GM11168 (cell line): ENCODE results near the gene OR8G1.
"Not testable (repeated sequence)": the region's sequence is repeated elsewhere in the genome, so short reads cannot be mapped to it uniquely, and the experiment has no call there.

Experiments
- in situ Hi-C: fragments of 300-500 bp; cut with MboI; formaldehyde crosslinking; loops from one replicate; pipeline ENCODE4 v1.12.0; 2022; ENCODE audit warnings: low sequenced_read_pairs; ENCODE audit not compliant: unreplicated experiment

OR8G1 gene

GRCh38 chr11:124225471-124225870 lies 15.4 kb upstream of the OR8G1 start:
- in situ Hi-C loops, result no loop called here

- in situ Hi-C loops, result no loop called here
Observed at GRCh38 chr11:124233376-124233775, 7.5 kb upstream of the OR8G1 start.

GRCh38 chr11:124238512-124238911 lies 2.4 kb upstream of the OR8G1 start:
- in situ Hi-C loops, result no loop called here

GRCh38 chr11:124249869-124250268 lies 9.0 kb downstream of the OR8G1 start:
- in situ Hi-C loops, result not testable (repeated sequence)

GRCh38 chr11:124256076-124256475 lies 15.2 kb downstream of the OR8G1 start, which contains the start of gene OR8G5:
OR8G5 (plus strand) TSS chr11:124256376; CDS start chr11:124264932, 8,556 bp downstream.
- in situ Hi-C loops, result no loop called here

GRCh38 chr11:124265041-124265440 lies 24.1 kb downstream of the OR8G1 start:
- in situ Hi-C loops, result not testable (repeated sequence)

- in situ Hi-C loops, result not testable (repeated sequence)
Observed at GRCh38 chr11:124270886-124271285, 30.0 kb downstream of the OR8G1 start.

GRCh38 chr11:124274000-124274399 lies 33.1 kb downstream of the OR8G1 start:
- in situ Hi-C loops, result no loop called here

- in situ Hi-C loops, result no loop called here
Observed at GRCh38 chr11:124276081-124276480, 35.2 kb downstream of the OR8G1 start.

GRCh38 chr11:124277207-124277606 lies 36.3 kb downstream of the OR8G1 start:
- in situ Hi-C loops, result no loop called here

- in situ Hi-C loops, result no loop called here
Observed at GRCh38 chr11:124277804-124278203, 36.9 kb downstream of the OR8G1 start.

- in situ Hi-C loops, result no loop called here
Observed at GRCh38 chr11:124278261-124278660, 37.4 kb downstream of the OR8G1 start.

- in situ Hi-C loops, result no loop called here
Observed at GRCh38 chr11:124285610-124286344, 44.9 kb downstream of the OR8G1 start.

GRCh38 chr11:124294687-124295086 lies 53.8 kb downstream of the OR8G1 start:
- in situ Hi-C loops, result no loop called here

GRCh38 chr11:124296016-124296415 lies 55.1 kb downstream of the OR8G1 start:
- in situ Hi-C loops, result no loop called here

- in situ Hi-C loops, result no loop called here
Observed at GRCh38 chr11:124297921-124298320, 57.0 kb downstream of the OR8G1 start.

GRCh38 chr11:124301548-124301947 lies 60.7 kb downstream of the OR8G1 start:
- in situ Hi-C loops, result no loop called here

GRCh38 chr11:124302347-124303125 lies 61.6 kb downstream of the OR8G1 start:
- in situ Hi-C loops, result no loop called here
